Measurements from ENCODE around the gene VAPB. TPM values are rescaled to one million over a fixed set of nuclear protein-coding genes. Genes with fewer than 3 reads are reported as not detected.
A peak's percentile ranks its signal among the peaks of the same experiment; 100 is the strongest.

The VAPB gene
- total RNA-seq, 2 donors from 2014 or later: 20.2 to 21.8 TPM

GRCh38 chr20:58441723-58442122 lies 52.7 kb downstream of the VAPB start:
- peaks cover 41% of the 10 kb centered on the region for H3K36me3 ChIP-seq

DNA sequence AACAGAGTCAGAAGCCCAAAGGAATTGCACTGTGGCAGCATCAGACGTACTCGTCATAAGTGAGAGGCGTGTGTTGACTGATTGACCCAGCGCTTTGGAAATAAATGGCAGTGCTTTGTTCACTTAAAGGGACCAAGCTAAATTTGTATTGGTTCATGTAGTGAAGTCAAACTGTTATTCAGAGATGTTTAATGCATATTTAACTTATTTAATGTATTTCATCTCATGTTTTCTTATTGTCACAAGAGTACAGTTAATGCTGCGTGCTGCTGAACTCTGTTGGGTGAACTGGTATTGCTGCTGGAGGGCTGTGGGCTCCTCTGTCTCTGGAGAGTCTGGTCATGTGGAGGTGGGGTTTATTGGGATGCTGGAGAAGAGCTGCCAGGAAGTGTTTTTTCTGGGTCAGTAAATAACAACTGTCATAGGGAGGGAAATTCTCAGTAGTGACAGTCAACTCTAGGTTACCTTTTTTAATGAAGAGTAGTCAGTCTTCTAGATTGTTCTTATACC lies 55.8 kb downstream of the VAPB start:
- Histone ChIP-seq H3K4me1 (peaks cover 0 to 7% of the 10 kb centered on the region in 2 donors), H3K36me3 (peaks cover 42% of the 10 kb centered on the region), H3K9me3 (no peaks in the 10 kb centered on the region), H3K27me3 (no peaks in the 10 kb centered on the region), H3K27ac (no peak overlapping the region), H3K4me3 (no peak overlapping the region)
- no peak for TF ChIP-seq CTCF (IDR thresholded peaks at IDR 0.05)
- no peak for DNase-seq (ENCODE audit: low spot score)

More at GRCh38 chr20:58441723-58442122, 52.7 kb downstream of the VAPB start:
- no peak for DNase-seq (ENCODE audit: low spot score)
- no peak for TF ChIP-seq CTCF (IDR thresholded peaks at IDR 0.05)
- H3K27ac ChIP-seq: no peak overlapping the region
- no peak overlapping the region for H3K4me3 ChIP-seq
- no peaks in the 10 kb centered on the region for H3K27me3 ChIP-seq
- H3K9me3 ChIP-seq: no peaks in the 10 kb centered on the region
- peaks cover 0 to 16% of the 10 kb centered on the region in 2 donors for H3K4me1 ChIP-seq

DNA sequence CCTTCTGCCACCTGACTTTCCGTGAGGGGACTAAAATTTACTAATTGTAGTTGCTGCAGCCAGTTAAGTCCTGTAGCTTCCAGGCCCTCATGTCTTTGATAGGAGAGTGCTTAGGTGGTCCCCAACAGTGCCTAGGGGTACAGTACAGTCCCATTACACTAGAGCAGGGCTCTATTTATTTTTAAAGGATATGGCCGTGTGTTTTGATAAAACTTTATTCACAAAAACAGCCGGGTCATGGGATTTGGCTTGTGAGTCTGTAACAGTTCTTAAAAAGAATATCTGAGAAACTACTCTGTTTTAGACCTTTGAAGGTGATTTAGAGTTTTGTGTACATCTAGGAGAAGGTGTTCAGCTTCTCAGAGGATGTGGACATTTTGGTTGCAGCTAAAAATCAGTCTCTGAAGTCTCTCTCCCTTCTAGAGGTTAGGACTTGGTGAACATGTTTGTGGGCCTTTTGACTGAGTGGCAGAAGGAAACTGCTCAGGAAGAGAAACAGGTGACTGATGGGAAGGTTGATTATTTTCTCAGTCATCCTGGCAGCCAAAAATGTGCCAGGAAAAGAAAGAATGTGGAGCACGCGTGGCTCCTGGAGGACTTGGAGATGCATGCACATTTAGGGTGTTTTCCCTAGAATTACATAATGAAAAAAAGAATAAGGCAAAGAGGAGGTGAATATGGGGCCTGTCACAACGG lies 57.4 kb downstream of the VAPB start:
- no peaks in the 10 kb centered on the region for H3K9me3 ChIP-seq
- DNase-seq (ENCODE audit: low spot score): no peak
- no peak overlapping the region for H3K27ac ChIP-seq

GRCh38 chr20:58446960-58447265 lies 57.9 kb downstream of the VAPB start:
- Histone ChIP-seq H3K9me3 (no peaks in the 10 kb centered on the region), H3K4me3 (no peak overlapping the region), H3K4me1 (no peaks in the 10 kb centered on the region), H3K27ac (no peak overlapping the region), H3K36me3 (peaks cover 40% of the 10 kb centered on the region), H3K27me3 (no peaks in the 10 kb centered on the region)
- TF ChIP-seq CTCF (IDR thresholded peaks at IDR 0.05): no peak
- DNase-seq (ENCODE audit: low spot score): no peak

More for the DNA sequence above, 57.4 kb downstream of the VAPB start:
- no peak for TF ChIP-seq CTCF (IDR thresholded peaks at IDR 0.05)
- Histone ChIP-seq H3K4me3 (no peak overlapping the region), H3K36me3 (peaks cover 42% of the 10 kb centered on the region), H3K4me1 (no peaks in the 10 kb centered on the region), H3K27me3 (no peaks in the 10 kb centered on the region)

DNA sequence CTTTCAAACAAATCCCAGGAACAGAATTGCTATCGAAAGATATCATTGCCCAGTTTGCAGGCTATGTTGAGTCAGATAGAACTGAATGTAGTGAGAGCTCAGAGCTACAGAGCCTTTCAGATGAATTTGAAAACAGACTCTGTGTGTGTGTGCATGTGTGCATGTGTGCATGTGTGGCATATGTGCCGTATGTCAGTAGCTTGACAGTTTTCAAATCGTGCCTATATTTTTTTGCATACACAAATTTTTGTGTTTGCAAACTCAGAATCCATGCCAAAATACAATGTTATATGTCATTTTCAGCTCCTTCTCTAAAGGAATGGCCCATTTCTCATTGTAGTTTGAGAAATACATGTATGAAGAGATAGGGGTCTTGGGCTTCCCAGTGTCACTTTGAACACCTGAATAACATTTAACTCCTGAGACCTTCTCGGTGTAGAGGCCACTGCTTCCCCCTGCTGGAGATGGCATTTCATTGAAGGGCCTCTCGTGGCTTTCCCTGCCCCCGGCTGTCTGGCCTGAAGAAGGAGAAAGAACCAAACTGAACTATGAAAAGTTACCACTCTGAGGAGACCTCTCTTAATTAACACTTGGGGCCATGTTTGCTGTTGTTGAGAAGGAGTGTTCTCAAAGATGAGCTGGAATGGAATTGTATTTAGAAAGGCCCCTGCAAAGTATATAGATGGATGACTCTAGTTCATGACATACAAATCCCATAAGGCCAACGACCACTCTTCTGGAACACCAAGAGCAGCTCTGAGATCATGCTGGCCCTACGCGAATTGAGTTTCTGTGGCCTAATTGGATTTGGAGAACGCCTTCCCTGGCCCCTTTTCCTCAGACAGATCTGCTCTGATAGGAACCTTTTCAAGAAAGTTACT lies 58.7 kb downstream of the VAPB start:
- Histone ChIP-seq H3K27ac (no peak overlapping the region), H3K27me3 (no peaks in the 10 kb centered on the region), H3K9me3 (no peaks in the 10 kb centered on the region), H3K4me1 (no peaks in the 10 kb centered on the region), H3K4me3 (no peak overlapping the region), H3K36me3 (peaks cover 32% of the 10 kb centered on the region)
- no peak for DNase-seq (ENCODE audit: low spot score)
- TF ChIP-seq CTCF (IDR thresholded peaks at IDR 0.05): peak; percentile 37 to 64

Measured in right atrium auricular region (tissue), 2 donors.